Measurements from ENCODE around the gene ZC3H4. TPM values are rescaled to one million over a fixed set of nuclear protein-coding genes. Genes with fewer than 3 reads are reported as not detected.

Gene ZC3H4
- total and polyA plus RNA-seq, 8 donors, result 4.7 to 78.5 (median 20.2) TPM

- intact Hi-C loops (cut with DNase I; ENCODE audit: low total_unique reads), result no loop called here
- peak overlapping the region in 3 of 4 donors; percentile 82 to 99 (median 96) for H3K4me3 ChIP-seq
- WGBS, 5 donors, result 47 to 54% (median 52%) methylated on average over 9 of the region's 9 CpGs
- TF ChIP-seq CTCF (IDR thresholded peaks at IDR 0.05) (no peak), POLR2A (IDR thresholded peaks at IDR 0.05) (no peak), POLR2AphosphoS5 (IDR thresholded peaks at IDR 0.05) (no peak), EP300 (IDR thresholded peaks at IDR 0.05) (no peak)
- H3K4me1 ChIP-seq, result peaks cover 0 to 18% (median 16%) of the 10 kb centered on the region in 4 donors
- peaks cover 0 to 19% (median 10%) of the 10 kb centered on the region in 4 donors for H3K36me3 ChIP-seq
- DNase-seq, result no peak
- H3K27ac ChIP-seq, result peak overlapping the region in 1 of 5 donors; percentile 20
- H3K27me3 ChIP-seq, result no peaks in the 10 kb centered on the region
- H3K9me3 ChIP-seq, result no peaks in the 10 kb centered on the region
Measured at GRCh38 chr19:47049307-47049700, 64.3 kb downstream of the ZC3H4 start.

GRCh38 chr19:47047763-47048405 lies 65.7 kb downstream of the ZC3H4 start:
- Histone ChIP-seq H3K36me3 (peaks cover 0 to 30% (median 14%) of the 10 kb centered on the region in 4 donors), H3K4me3 (peak overlapping the region; percentile 82 to 99 (median 92)), H3K4me1 (peaks cover 0 to 18% (median 16%) of the 10 kb centered on the region in 4 donors), H3K27me3 (no peaks in the 10 kb centered on the region), H3K27ac (peak overlapping the region; percentile 74 to 88 (median 83)), H3K9me3 (no peaks in the 10 kb centered on the region)
- WGBS, 5 donors, result 2 to 4% (median 4%) methylated on average over 35 to 42 of the region's 42 CpGs
- TF ChIP-seq POLR2A (IDR thresholded peaks at IDR 0.05) (no peak), POLR2AphosphoS5 (IDR thresholded peaks at IDR 0.05) (peak in 1 of 3 donors; percentile 30), CTCF (IDR thresholded peaks at IDR 0.05) (no peak), EP300 (IDR thresholded peaks at IDR 0.05) (no peak)
- intact Hi-C loops (cut with DNase I; ENCODE audit: low total_unique reads), result no loop called here
- DNase-seq, result peak; percentile 84 to 94

GRCh38 chr19:47047272-47047762 lies 66.3 kb downstream of the ZC3H4 start:
- H3K4me3 ChIP-seq, result peak overlapping the region; percentile 82 to 99 (median 92)

More at GRCh38 chr19:47047272-47047762, 66.3 kb downstream of the ZC3H4 start:
- intact Hi-C loops (cut with DNase I; ENCODE audit: low total_unique reads), result no loop called here
- H3K36me3 ChIP-seq, result peaks cover 0 to 30% (median 19%) of the 10 kb centered on the region in 4 donors
- peaks cover 0 to 18% (median 16%) of the 10 kb centered on the region in 4 donors for H3K4me1 ChIP-seq
- TF ChIP-seq EP300 (IDR thresholded peaks at IDR 0.05) (no peak), CTCF (IDR thresholded peaks at IDR 0.05) (no peak), POLR2A (IDR thresholded peaks at IDR 0.05) (no peak), POLR2AphosphoS5 (IDR thresholded peaks at IDR 0.05) (no peak)
- no peak for DNase-seq
- WGBS, 5 donors, result 83 to 88% (median 85%) methylated on average over 13 of the region's 13 CpGs
- no peaks in the 10 kb centered on the region for H3K27me3 ChIP-seq
- no peaks in the 10 kb centered on the region for H3K9me3 ChIP-seq
- peak overlapping the region in 2 of 5 donors; percentile 82 to 88 for H3K27ac ChIP-seq

All from stomach (tissue), 9 donors.